SK-N-SH (cell line): ENCODE results near the gene SPTBN1. TPM values are rescaled to one million over a fixed set of nuclear protein-coding genes. Genes with fewer than 3 reads are reported as not detected.

Source experiments
- CTCF ChIA-PET: fragments of 300-600, 350-600 bp; formaldehyde crosslinking; extraction: SDS; loops from one replicate; lab custom pipeline; 2021; lab: Yijun Ruan, JAX
- POLR2A ChIA-PET: fragments of 350-600 bp; sonication (Branson Sonifier 250); formaldehyde crosslinking; extraction: SDS; loops from one replicate; lab custom pipeline; 2020; ENCODE audit warnings: antibody characterized with exemption, inconsistent platforms; lab: Yijun Ruan, JAX
- DNase-seq: peaks from one replicate; pipeline ENCODE4 v3.0.0; 2012
- H2AFZ ChIP-seq: fragments of 200-600 bp; sonication (generic); 2 replicates; pipeline ENCODE4 v1.8.1; 2016; ENCODE audit warnings: antibody characterized with exemption, mild to moderate bottlenecking, low read depth
- H3F3A ChIP-seq: fragments of 200-600 bp; sonication (generic); replicated peaks from 2 replicates; pipeline ENCODE3; 2016; ENCODE audit warnings: antibody characterized with exemption, mild to moderate bottlenecking; ENCODE audit not compliant: insufficient read depth
- H3K27ac ChIP-seq, 2 experiments: fragments of 200-500 bp in 1 of 2; fragments of 200-600 bp in 1 of 2; sonication (Bioruptor generic) in 1 of 2; sonication (generic), shearing (Covaris generic) in 1 of 2; 2 replicates each; pipeline versions ENCODE4 v1.5.1 to v1.6.1; 2014 to 2016; ENCODE audit warnings: low read depth in 2 of 2, inconsistent platforms in 1 of 2, low read length in 1 of 2, mild to moderate bottlenecking in 1 of 2, mixed read lengths in 1 of 2
- H3K27me3 ChIP-seq: fragments of 200-600 bp; sonication (generic), shearing (Covaris generic); 2 replicates; pipeline ENCODE4 v1.6.1; 2016; ENCODE audit warnings: mixed run types; ENCODE audit not compliant: insufficient read depth
- H3K36me3 ChIP-seq, 2 experiments: fragments of 200-500 bp in 1 of 2; fragments of 200-600 bp in 1 of 2; sonication (Bioruptor generic) in 1 of 2; sonication (generic) in 1 of 2; replicated peaks in 1 of 2; 2 replicates each; pipeline versions ENCODE3 to v1.5.1; 2014 to 2016; ENCODE audit warnings: low read length in 1 of 2, mild to moderate bottlenecking in 1 of 2; ENCODE audit not compliant: insufficient read depth in 2 of 2, control insufficient read depth in 1 of 2
- H3K4me1 ChIP-seq, 2 experiments: fragments of 200-500 bp in 1 of 2; fragments of 200-600 bp in 1 of 2; sonication (Bioruptor generic) in 1 of 2; sonication (generic), shearing (Covaris generic) in 1 of 2; 2 replicates each; pipeline versions ENCODE4 v1.5.1 to v1.6.1; 2014 to 2016; ENCODE audit warnings: low read depth in 1 of 2, low read length in 1 of 2, mixed run types in 1 of 2; ENCODE audit not compliant: insufficient read depth in 2 of 2, control insufficient read depth in 1 of 2
- H3K4me2 ChIP-seq: fragments of 200-600 bp; sonication (generic), shearing (Covaris generic); 2 replicates; pipeline ENCODE4 v1.6.1; 2017; ENCODE audit warnings: mixed run types
- H3K4me3 ChIP-seq, 2 experiments: fragments of 200-500 bp in 1 of 2; fragments of 200-600 bp in 1 of 2; sonication (Bioruptor generic) in 1 of 2; sonication (generic), shearing (Covaris generic) in 1 of 2; 2 replicates each; pipeline versions ENCODE4 v1.5.1 to v1.8.1; 2014 to 2016; ENCODE audit warnings: low read depth in 2 of 2, inconsistent platforms in 1 of 2, low read length in 1 of 2, mild to moderate bottlenecking in 1 of 2, mixed read lengths in 1 of 2, moderate library complexity in 1 of 2
- H3K79me2 ChIP-seq: fragments of 200-600 bp; sonication (generic); 2 replicates; pipeline ENCODE4 v1.8.1; 2017; ENCODE audit warnings: mild to moderate bottlenecking; ENCODE audit not compliant: insufficient read depth
- H3K9ac ChIP-seq: fragments of 200-600 bp; sonication (generic); 2 replicates; pipeline ENCODE4 v1.6.1; 2017; ENCODE audit warnings: mixed run types
- H3K9me2 ChIP-seq: fragments of 200-600 bp; sonication (generic); 2 replicates; pipeline ENCODE4 v1.6.1; 2017; ENCODE audit warnings: mixed run types
- H3K9me3 ChIP-seq: fragments of 200-600 bp; sonication (generic); 2 replicates; pipeline ENCODE4 v1.6.1; 2017; ENCODE audit warnings: mixed run types, mild to moderate bottlenecking, moderate library complexity
- H4K20me1 ChIP-seq: fragments of 200-600 bp; sonication (generic); 2 replicates; pipeline ENCODE4 v1.6.1; 2017; ENCODE audit warnings: mild to moderate bottlenecking, mixed run types; ENCODE audit not compliant: insufficient read depth
- CHD2 ChIP-seq: fragments of 150-350 bp; IDR thresholded peaks from 2 replicates; pipeline ENCODE4 v1.6.1; 2018; ENCODE audit warnings: low read length; ENCODE audit not compliant: partially characterized antibody
- ELF1 ChIP-seq: IDR thresholded peaks from 2 replicates; pipeline ENCODE4 v1.4.0; 2012
- EZH2phosphoT487 ChIP-seq: fragments of 200-600 bp; sonication (generic); IDR thresholded peaks from 2 replicates; pipeline ENCODE4 v1.6.1; 2017; ENCODE audit warnings: low read depth, mixed run types, mild to moderate bottlenecking, antibody characterized with exemption, moderate library complexity, borderline replicate concordance
- FOSL2 ChIP-seq: IDR thresholded peaks from 2 replicates; pipeline ENCODE4 v1.4.0; 2012; ENCODE audit warnings: low read depth, mild to moderate bottlenecking, moderate library complexity, borderline replicate concordance
- GATA2 ChIP-seq: sonication (generic); formaldehyde crosslinking; IDR thresholded peaks from 2 replicates; pipeline ENCODE4 v1.5.0; 2020; ENCODE audit warnings: mild to moderate bottlenecking, missing genetic modification reagents
- NRF1 ChIP-seq: IDR thresholded peaks from 2 replicates; pipeline ENCODE4 v1.6.1; 2012; ENCODE audit warnings: low read depth, mild to moderate bottlenecking, low read length
- POLR2AphosphoS5 ChIP-seq: IDR thresholded peaks from 2 replicates; pipeline ENCODE4 v1.6.1; 2012; ENCODE audit warnings: low read depth, low read length
- SMC3 ChIP-seq: IDR thresholded peaks from 2 replicates; pipeline ENCODE4 v1.6.1; 2012; ENCODE audit warnings: low read depth, low read length, improper control_type of control experiment
- TAF1 ChIP-seq: IDR thresholded peaks from 2 replicates; pipeline ENCODE4 v1.6.1; 2012; ENCODE audit warnings: low read depth, mild to moderate bottlenecking, low read length, moderate library complexity, borderline replicate concordance
- YY1 ChIP-seq: IDR thresholded peaks from 2 replicates; pipeline ENCODE4 v1.4.0; 2012; ENCODE audit warnings: low read depth, mild to moderate bottlenecking
- ZBTB33 ChIP-seq: IDR thresholded peaks from 2 replicates; pipeline ENCODE4 v1.4.0; 2012; ENCODE audit warnings: low read depth, borderline replicate concordance
- WGBS: methylation state at CpG from one replicate; pipeline ENCODE4 v1.1.6; 2017; ENCODE audit warnings: low lambda C conversion rate; 5-methylcytosine and 5-hydroxymethylcytosine counted together
- polyA plus RNA-seq, 3 experiments: library from polyadenylated mRNA; depleted of rRNA; stranded (reverse); fragments of >200 nt; gene quantifications; 2 replicates each; pipeline ENCODE4 v1.2.3, GENCODE V29; 2012
- TF ChIP-seq, protein P1 (sequence below): IDR thresholded peaks from 2 replicates; pipeline ENCODE4; 2012
- TF ChIP-seq, protein P2 (sequence below): IDR thresholded peaks from 2 replicates; pipeline ENCODE4 v1.4.0; 2012; ENCODE audit warnings: low read depth
- TF ChIP-seq, protein P3 (sequence below): IDR thresholded peaks from 2 replicates; pipeline ENCODE4 v1.4.0; 2012; ENCODE audit warnings: low read depth, borderline replicate concordance

SPTBN1 gene
- polyA plus RNA-seq, 1 of the 3 experiments (the other 2 are of a cell fraction), result 29.1 TPM

DNA sequence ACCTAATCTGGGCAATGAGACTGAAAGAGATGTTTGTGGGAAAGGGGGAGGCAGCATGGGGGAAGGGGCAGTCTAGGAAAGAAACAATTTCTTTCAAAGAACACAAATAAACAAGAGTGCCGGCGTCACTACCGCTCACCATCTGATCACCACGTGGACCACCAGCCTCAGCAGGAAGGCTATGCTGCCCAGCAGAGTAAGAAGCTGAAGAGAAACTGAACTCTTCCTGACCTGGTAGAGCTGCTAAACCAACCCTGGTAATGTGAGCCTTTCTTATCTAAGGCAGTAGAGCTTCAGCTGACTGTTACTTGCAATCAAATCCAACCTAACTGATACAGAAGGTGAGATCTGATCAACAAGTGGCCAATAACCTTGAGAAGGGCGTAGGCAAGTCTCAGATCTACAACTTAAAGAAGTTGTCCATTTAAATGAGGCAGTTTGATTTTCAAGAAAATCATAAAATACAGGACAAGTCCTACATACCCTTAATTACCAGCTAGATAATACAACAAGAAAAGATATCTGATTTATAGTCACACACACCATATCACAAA lies 44.2 kb upstream of the SPTBN1 start:
- Histone ChIP-seq H3K4me1 (peaks cover 0 to 3% of the 10 kb centered on the region in 2 experiments; a peak in 1 of 4 replicates), H3K27me3 (no peaks in the 10 kb centered on the region), H3K36me3 (no peaks in the 10 kb centered on the region), H3K4me2 (no peak overlapping the region), H3F3A (no peaks in the 10 kb centered on the region), H3K9me2 (no peaks in the 10 kb centered on the region), H3K27ac (no peak overlapping the region), H3K9me3 (no peaks in the 10 kb centered on the region), H3K4me3 (no peak overlapping the region), H3K9ac (no peak overlapping the region), H3K79me2 (no peaks in the 10 kb centered on the region), H4K20me1 (no peaks in the 10 kb centered on the region), H2AFZ (no peak overlapping the region)
- 84% methylated on average over 5 of the region's 5 CpGs for WGBS
- ChIA-PET CTCF (interaction anchor here (1.8 kb wide), 1 partner anchor 29 kb away, joined by 4 read pairs; no protein-coding TSS in a partner anchor), POLR2A (no interaction called here)
- TF ChIP-seq, protein P1, sequence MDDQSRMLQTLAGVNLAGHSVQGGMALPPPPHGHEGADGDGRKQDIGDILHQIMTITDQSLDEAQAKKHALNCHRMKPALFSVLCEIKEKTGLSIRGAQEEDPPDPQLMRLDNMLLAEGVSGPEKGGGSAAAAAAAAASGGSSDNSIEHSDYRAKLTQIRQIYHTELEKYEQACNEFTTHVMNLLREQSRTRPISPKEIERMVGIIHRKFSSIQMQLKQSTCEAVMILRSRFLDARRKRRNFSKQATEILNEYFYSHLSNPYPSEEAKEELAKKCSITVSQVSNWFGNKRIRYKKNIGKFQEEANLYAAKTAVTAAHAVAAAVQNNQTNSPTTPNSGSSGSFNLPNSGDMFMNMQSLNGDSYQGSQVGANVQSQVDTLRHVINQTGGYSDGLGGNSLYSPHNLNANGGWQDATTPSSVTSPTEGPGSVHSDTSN, result no peak
- TF ChIP-seq FOSL2 (no peak), GATA2 (CRISPR knock-in tag) (no peak), CHD2 (no peak), ZBTB33 (no peak), YY1 (no peak), TAF1 (no peak), EZH2phosphoT487 (no peak), NRF1 (no peak), ELF1 (no peak), POLR2AphosphoS5 (no peak), SMC3 (no peak)
- TF ChIP-seq, protein P2, sequence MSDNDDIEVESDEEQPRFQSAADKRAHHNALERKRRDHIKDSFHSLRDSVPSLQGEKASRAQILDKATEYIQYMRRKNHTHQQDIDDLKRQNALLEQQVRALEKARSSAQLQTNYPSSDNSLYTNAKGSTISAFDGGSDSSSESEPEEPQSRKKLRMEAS, result no peak
- TF ChIP-seq, protein P3, sequence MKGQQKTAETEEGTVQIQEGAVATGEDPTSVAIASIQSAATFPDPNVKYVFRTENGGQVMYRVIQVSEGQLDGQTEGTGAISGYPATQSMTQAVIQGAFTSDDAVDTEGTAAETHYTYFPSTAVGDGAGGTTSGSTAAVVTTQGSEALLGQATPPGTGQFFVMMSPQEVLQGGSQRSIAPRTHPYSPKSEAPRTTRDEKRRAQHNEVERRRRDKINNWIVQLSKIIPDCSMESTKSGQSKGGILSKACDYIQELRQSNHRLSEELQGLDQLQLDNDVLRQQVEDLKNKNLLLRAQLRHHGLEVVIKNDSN, result no peak
- no peak for DNase-seq
